Gastroesophageal sphincter (tissue), 4 donors: Measurements from ENCODE around the gene ADAMTS19. TPM values are rescaled to one million over a fixed set of nuclear protein-coding genes. Genes with fewer than 3 reads are reported as not detected.

Source experiments
- ATAC-seq: fragments of 150-250 bp; one replicate; pipeline ENCODE4 v1.9.1; 2016; ENCODE audit warnings: mild to moderate bottlenecking, moderate library complexity
- H3K27ac ChIP-seq, 4 donors: fragments of 200-600 bp; sonication (generic) in 3 of 4; 1 replicate in 3 of 4; 2 replicates in 1 of 4; pipeline ENCODE4 v1.5.1; 2016 to 2019
- H3K27me3 ChIP-seq: fragments of 200-600 bp; sonication (generic); one replicate; pipeline ENCODE4 v1.5.1; 2019
- H3K36me3 ChIP-seq, 2 donors: fragments of 200-600 bp; sonication (generic); one replicate each; pipeline ENCODE4 v1.5.1; 2019; ENCODE audit warnings: control low read depth in 1 of 2
- H3K4me1 ChIP-seq, 3 donors: fragments of 200-600 bp; sonication (generic); 1 replicate in 2 of 3; 2 replicates in 1 of 3; pipeline ENCODE4 v1.5.1; 2016 to 2019; ENCODE audit warnings: control low read depth in 2 of 3
- H3K4me3 ChIP-seq, 2 donors: fragments of 200-600 bp; sonication (generic); one replicate each; pipeline ENCODE4 v1.5.1; 2019; ENCODE audit warnings: mild to moderate bottlenecking in 1 of 2, moderate library complexity in 1 of 2
- H3K9me3 ChIP-seq, 3 donors: fragments of 200-600 bp; sonication (generic); one replicate each; pipeline ENCODE4 v1.5.1; 2017 to 2019; ENCODE audit warnings: control low read depth in 2 of 3
- CTCF ChIP-seq, 4 experiments: fragments of 200-600 bp in 2 of 4; fragments of 450-650 bp in 2 of 4; sonication (generic) in 1 of 4; IDR thresholded peaks; one replicate each; pipeline ENCODE4 v1.5.1; 2017 to 2019; ENCODE audit warnings: antibody characterized with exemption in 4 of 4, mild to moderate bottlenecking in 2 of 4, moderate library complexity in 2 of 4
- EP300 ChIP-seq: sonication (generic); formaldehyde crosslinking; IDR thresholded peaks from one replicate; pipeline ENCODE4 v1.6.1; 2017; ENCODE audit warnings: antibody characterized with exemption, mild to moderate bottlenecking
- POLR2A ChIP-seq, 2 donors: fragments of 450-650 bp; IDR thresholded peaks; one replicate each; pipeline ENCODE4 v1.6.1; 2017; ENCODE audit warnings: antibody characterized with exemption in 2 of 2, mild to moderate bottlenecking in 2 of 2, moderate library complexity in 1 of 2
- POLR2AphosphoS5 ChIP-seq: sonication (generic); formaldehyde crosslinking; IDR thresholded peaks from one replicate; pipeline ENCODE4 v1.6.1; 2017; ENCODE audit warnings: antibody characterized with exemption
- WGBS, 2 donors: methylation state at CpG; one replicate each; pipeline ENCODE4 v1.1.5; 2018; ENCODE audit warnings: low coverage in 1 of 2; 5-methylcytosine and 5-hydroxymethylcytosine counted together
- total RNA-seq, 4 donors: library from RNA; depleted of rRNA; stranded (reverse); fragments of >200 nt; gene quantifications; one replicate each; pipeline ENCODE4 v1.1.0, GENCODE V29; 2016

The ADAMTS19 gene
- total RNA-seq, 4 donors from 2014 or later = 0.94 to 11.3 (median 4.4) TPM

- no peak for ATAC-seq
These were observed 279.7 kb downstream of the ADAMTS19 start for GRCh38 chr5:129739773-129740172.

GRCh38 chr5:129743541-129744187 is 283.6 kb downstream of the ADAMTS19 start:
- H3K9me3 ChIP-seq = no peaks in the 10 kb centered on the region
- no peaks in the 10 kb centered on the region for H3K4me1 ChIP-seq
- H3K27me3 ChIP-seq = no peaks in the 10 kb centered on the region
- H3K27ac ChIP-seq = no peak overlapping the region
- no peaks in the 10 kb centered on the region for H3K36me3 ChIP-seq
- ATAC-seq = no peak
- TF ChIP-seq POLR2A (IDR thresholded peaks at IDR 0.05) (no peak), POLR2AphosphoS5 (no peak), CTCF (IDR thresholded peaks at IDR 0.05) (no peak), EP300 (no peak)
- 59 to 79% methylated on average over 2 of the region's 2 CpGs for WGBS, 2 donors
- H3K4me3 ChIP-seq = no peak overlapping the region

More at GRCh38 chr5:129739773-129740172, 279.7 kb downstream of the ADAMTS19 start:
- Histone ChIP-seq H3K4me3 (no peak overlapping the region), H3K27me3 (no peaks in the 10 kb centered on the region), H3K4me1 (no peaks in the 10 kb centered on the region), H3K9me3 (no peaks in the 10 kb centered on the region), H3K36me3 (no peaks in the 10 kb centered on the region), H3K27ac (no peak overlapping the region)
- 43 to 60% methylated on average over 2 of the region's 2 CpGs for WGBS, 2 donors
- TF ChIP-seq CTCF (IDR thresholded peaks at IDR 0.05) = no peak
- TF ChIP-seq EP300 = no peak
- TF ChIP-seq POLR2AphosphoS5 = no peak
- TF ChIP-seq POLR2A (IDR thresholded peaks at IDR 0.05) = no peak

GRCh38 chr5:129745997-129746396 is 285.9 kb downstream of the ADAMTS19 start:
- Histone ChIP-seq H3K4me1 (no peaks in the 10 kb centered on the region), H3K27me3 (no peaks in the 10 kb centered on the region), H3K4me3 (no peak overlapping the region), H3K27ac (no peak overlapping the region), H3K9me3 (no peaks in the 10 kb centered on the region), H3K36me3 (no peaks in the 10 kb centered on the region)
- TF ChIP-seq POLR2A (IDR thresholded peaks at IDR 0.05) (no peak), POLR2AphosphoS5 (no peak), EP300 (no peak), CTCF (IDR thresholded peaks at IDR 0.05) (no peak)
- no peak for ATAC-seq
- WGBS, 2 donors = 100% methylated on average over 3 to 4 of the region's 4 CpGs

- Histone ChIP-seq H3K9me3 (no peaks in the 10 kb centered on the region), H3K27ac (no peak overlapping the region), H3K4me1 (no peaks in the 10 kb centered on the region), H3K27me3 (no peaks in the 10 kb centered on the region), H3K36me3 (no peaks in the 10 kb centered on the region), H3K4me3 (no peak overlapping the region)
- WGBS, 2 donors = 68 to 83% methylated on average over 1 to 2 of the region's 2 CpGs
- TF ChIP-seq POLR2AphosphoS5 = no peak
- TF ChIP-seq EP300 = no peak
- no peak for TF ChIP-seq CTCF (IDR thresholded peaks at IDR 0.05)
- TF ChIP-seq POLR2A (IDR thresholded peaks at IDR 0.05) = no peak
- no peak for ATAC-seq
These were observed 286.8 kb downstream of the ADAMTS19 start for GRCh38 chr5:129746876-129747275.
